Gastroesophageal sphincter (tissue), 3 donors: ENCODE measurements around the gene CD84.

ENCODE experiments used
- EP300 ChIP-seq: sonication (generic); formaldehyde crosslinking; IDR thresholded peaks from one replicate; pipeline ENCODE4 v1.6.1; 2017; ENCODE audit warnings: antibody characterized with exemption, mild to moderate bottlenecking
- TF ChIP-seq, protein P1 (sequence below), 4 experiments: fragments of 200-600 bp in 2 of 4; fragments of 450-650 bp in 2 of 4; sonication (generic) in 1 of 4; IDR thresholded peaks; one replicate each; pipeline ENCODE4 v1.5.1; 2017 to 2019; ENCODE audit warnings: antibody characterized with exemption in 4 of 4, mild to moderate bottlenecking in 2 of 4, moderate library complexity in 2 of 4

DNA sequence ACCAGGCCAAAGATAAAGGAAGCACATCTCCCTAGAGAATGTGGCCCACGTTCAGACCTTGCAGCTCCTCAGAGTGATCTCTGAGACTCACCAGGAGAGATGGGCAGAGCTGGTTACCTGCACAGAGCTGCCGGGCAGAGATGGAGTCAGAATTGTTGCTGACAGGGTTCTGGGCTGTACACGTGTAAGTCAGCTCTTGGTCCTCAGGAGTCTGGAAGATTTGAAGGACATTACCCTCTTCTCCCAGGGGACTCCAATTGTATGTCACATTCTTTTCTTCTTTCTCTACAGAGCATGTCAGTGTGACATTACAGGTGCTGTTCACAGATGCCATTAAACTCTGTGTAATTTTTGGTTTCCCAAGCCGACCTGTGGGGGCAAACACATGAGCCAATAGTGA lies 25.5 kb downstream of the CD84 start:
- TF ChIP-seq, protein P1, sequence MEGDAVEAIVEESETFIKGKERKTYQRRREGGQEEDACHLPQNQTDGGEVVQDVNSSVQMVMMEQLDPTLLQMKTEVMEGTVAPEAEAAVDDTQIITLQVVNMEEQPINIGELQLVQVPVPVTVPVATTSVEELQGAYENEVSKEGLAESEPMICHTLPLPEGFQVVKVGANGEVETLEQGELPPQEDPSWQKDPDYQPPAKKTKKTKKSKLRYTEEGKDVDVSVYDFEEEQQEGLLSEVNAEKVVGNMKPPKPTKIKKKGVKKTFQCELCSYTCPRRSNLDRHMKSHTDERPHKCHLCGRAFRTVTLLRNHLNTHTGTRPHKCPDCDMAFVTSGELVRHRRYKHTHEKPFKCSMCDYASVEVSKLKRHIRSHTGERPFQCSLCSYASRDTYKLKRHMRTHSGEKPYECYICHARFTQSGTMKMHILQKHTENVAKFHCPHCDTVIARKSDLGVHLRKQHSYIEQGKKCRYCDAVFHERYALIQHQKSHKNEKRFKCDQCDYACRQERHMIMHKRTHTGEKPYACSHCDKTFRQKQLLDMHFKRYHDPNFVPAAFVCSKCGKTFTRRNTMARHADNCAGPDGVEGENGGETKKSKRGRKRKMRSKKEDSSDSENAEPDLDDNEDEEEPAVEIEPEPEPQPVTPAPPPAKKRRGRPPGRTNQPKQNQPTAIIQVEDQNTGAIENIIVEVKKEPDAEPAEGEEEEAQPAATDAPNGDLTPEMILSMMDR (IDR thresholded peaks at IDR 0.05), result no peak
- no peak for TF ChIP-seq EP300
